Loucy (cell line): ENCODE data around the gene PBX4.

Experiments used
- CTCF ChIP-seq: fragments of 200-600 bp; sonication (generic); conservative IDR thresholded peaks from 2 replicates; pipeline ENCODE4 v1.5.1; 2014; ENCODE audit warnings: mild to moderate bottlenecking, antibody characterized with exemption, low read length
- EZH2phosphoT487 ChIP-seq: fragments of 200-600 bp; IDR thresholded peaks from 2 replicates; pipeline ENCODE4 v1.6.1; 2018; ENCODE audit warnings: antibody characterized with exemption, mild to moderate bottlenecking, moderate library complexity, borderline replicate concordance

- TF ChIP-seq CTCF (no peak), EZH2phosphoT487 (no peak)
Measured at GRCh38 chr19:19524053-19524452, 94.4 kb downstream of the PBX4 start.
